Endodermal cell (in vitro differentiated cells): ENCODE data around the gene AGTRAP. TPM values are rescaled to one million over a fixed set of nuclear protein-coding genes. Genes with fewer than 3 reads are reported as not detected.

Experiments used
- DNase-seq: peaks from one replicate; pipeline ENCODE4 v3.0.0-alpha.2; 2017
- H3K27ac ChIP-seq: 2 replicates; pipeline ENCODE4 v1.5.1; 2013; ENCODE audit warnings: mild to moderate bottlenecking, low read depth, low read length, moderate library complexity
- H3K27me3 ChIP-seq: 2 replicates; pipeline ENCODE4 v1.6.1; 2013; ENCODE audit warnings: mild to moderate bottlenecking, low read length, moderate library complexity; ENCODE audit not compliant: insufficient read depth, control insufficient read depth, poor library complexity, severe bottlenecking
- H3K36me3 ChIP-seq: 2 replicates; pipeline ENCODE4 v1.7.0; 2013; ENCODE audit warnings: mild to moderate bottlenecking, low read length, moderate library complexity; ENCODE audit not compliant: control insufficient read depth, insufficient read depth
- H3K4me1 ChIP-seq: one replicate; pipeline ENCODE4 v1.7.0; 2013; ENCODE audit warnings: low read length; ENCODE audit not compliant: control insufficient read depth, insufficient read depth
- H3K4me3 ChIP-seq: 2 replicates; pipeline ENCODE4 v1.5.1; 2013; ENCODE audit warnings: mild to moderate bottlenecking, low read length, moderate library complexity
- H3K9ac ChIP-seq: 2 replicates; pipeline ENCODE4 v1.6.1; 2013; ENCODE audit warnings: mild to moderate bottlenecking, low read length, moderate library complexity; ENCODE audit not compliant: poor library complexity, severe bottlenecking; ENCODE audit errors: extremely low read depth
- H3K9me3 ChIP-seq: 2 replicates; pipeline ENCODE4 v1.6.1; 2013; ENCODE audit warnings: mild to moderate bottlenecking, low read length, moderate library complexity; ENCODE audit not compliant: control insufficient read depth
- H3K27ac Mint-ChIP-seq: 2 replicates; pipeline ENCODE4 v1.8.0; 2020; ENCODE audit warnings: mixed read lengths
- H3K27me3 Mint-ChIP-seq: 2 replicates; pipeline ENCODE4 v1.8.0; 2021; ENCODE audit warnings: mild to moderate bottlenecking, mixed read lengths; ENCODE audit not compliant: insufficient read depth
- H3K36me3 Mint-ChIP-seq: 2 replicates; pipeline ENCODE4 v1.8.0; 2020; ENCODE audit warnings: low read depth, mixed read lengths
- H3K4me1 Mint-ChIP-seq: 2 replicates; pipeline ENCODE4 v1.8.0; 2020; ENCODE audit warnings: mixed read lengths
- H3K4me3 Mint-ChIP-seq: 2 replicates; pipeline ENCODE4 v1.8.0; 2020; ENCODE audit warnings: mild to moderate bottlenecking, moderate library complexity, mixed read lengths
- H3K9me3 Mint-ChIP-seq: 2 replicates; pipeline ENCODE4 v1.8.0; 2020; ENCODE audit warnings: mild to moderate bottlenecking, mixed read lengths
- WGBS, 2 experiments: methylation state at CpG; one replicate each; pipeline versions ENCODE4 v1.1.5 to v1.1.7; 2013; ENCODE audit warnings: missing lambda C conversion rate in 2 of 2, mixed read lengths in 1 of 2; ENCODE audit not compliant: insufficient coverage in 1 of 2, insufficient read length in 1 of 2; 5-methylcytosine and 5-hydroxymethylcytosine counted together
- total RNA-seq, 2 donors: library from RNA; stranded (reverse); fragmentation: NEBNext Ultra II Directional in 1 of 2; extraction: Animal tissue kit (Norgen Biotek cat#: 25700) in 1 of 2; gene quantifications; 2 replicates in 1 of 2; 3 replicates in 1 of 2; pipeline ENCODE4 v1.2.1, GENCODE V29; 2021
- TF ChIP-seq, protein P1 (sequence below): fragments of 200-600 bp; sonication (generic); conservative IDR thresholded peaks from 2 replicates; pipeline ENCODE4 v1.5.0; 2021; ENCODE audit warnings: antibody characterized with exemption, mild to moderate bottlenecking

AGTRAP gene
- total RNA-seq, 2 donors from 2014 or later, result 71.3 to 81.2 TPM

DNA sequence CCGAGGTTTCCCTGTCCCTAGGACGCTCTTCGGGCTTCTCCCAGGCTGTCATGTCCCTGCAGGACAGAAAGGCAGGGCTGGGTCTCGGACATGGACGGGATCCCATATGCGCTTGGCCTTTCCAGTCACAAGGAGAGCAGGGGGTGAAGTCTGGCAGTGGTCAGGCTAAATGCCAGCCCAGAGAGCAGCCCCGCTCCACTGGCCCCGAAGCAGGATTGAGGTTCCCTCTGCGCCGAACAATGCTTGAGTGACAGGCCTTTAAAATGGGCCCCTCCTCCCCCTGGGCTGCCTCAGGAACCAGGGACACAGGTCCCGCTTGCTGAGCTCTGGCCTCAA is 31.8 kb upstream of the AGTRAP start:
- Histone ChIP-seq H3K4me1 (peaks cover 8% of the 10 kb centered on the region), H3K27me3 (no peaks in the 10 kb centered on the region), H3K4me3 (no peak overlapping the region), H3K9me3 (no peaks in the 10 kb centered on the region), H3K36me3 (no peaks in the 10 kb centered on the region), H3K9ac (no peak overlapping the region), H3K27ac (peak overlapping the region; percentile 76)
- WGBS, 2 experiments, result 63 to 71% methylated on average over 8 to 11 of the region's 11 CpGs
- TF ChIP-seq, protein P1, sequence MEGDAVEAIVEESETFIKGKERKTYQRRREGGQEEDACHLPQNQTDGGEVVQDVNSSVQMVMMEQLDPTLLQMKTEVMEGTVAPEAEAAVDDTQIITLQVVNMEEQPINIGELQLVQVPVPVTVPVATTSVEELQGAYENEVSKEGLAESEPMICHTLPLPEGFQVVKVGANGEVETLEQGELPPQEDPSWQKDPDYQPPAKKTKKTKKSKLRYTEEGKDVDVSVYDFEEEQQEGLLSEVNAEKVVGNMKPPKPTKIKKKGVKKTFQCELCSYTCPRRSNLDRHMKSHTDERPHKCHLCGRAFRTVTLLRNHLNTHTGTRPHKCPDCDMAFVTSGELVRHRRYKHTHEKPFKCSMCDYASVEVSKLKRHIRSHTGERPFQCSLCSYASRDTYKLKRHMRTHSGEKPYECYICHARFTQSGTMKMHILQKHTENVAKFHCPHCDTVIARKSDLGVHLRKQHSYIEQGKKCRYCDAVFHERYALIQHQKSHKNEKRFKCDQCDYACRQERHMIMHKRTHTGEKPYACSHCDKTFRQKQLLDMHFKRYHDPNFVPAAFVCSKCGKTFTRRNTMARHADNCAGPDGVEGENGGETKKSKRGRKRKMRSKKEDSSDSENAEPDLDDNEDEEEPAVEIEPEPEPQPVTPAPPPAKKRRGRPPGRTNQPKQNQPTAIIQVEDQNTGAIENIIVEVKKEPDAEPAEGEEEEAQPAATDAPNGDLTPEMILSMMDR, result no peak
- no peak overlapping the region for H3K4me3 Mint-ChIP-seq
- peak overlapping the region; percentile 48 for H3K27ac Mint-ChIP-seq
- H3K9me3 Mint-ChIP-seq, result no peaks in the 10 kb centered on the region
- no peaks in the 10 kb centered on the region for H3K27me3 Mint-ChIP-seq
- peak; percentile 68 for DNase-seq
- H3K36me3 Mint-ChIP-seq, result no peaks in the 10 kb centered on the region
- peaks cover 40% of the 10 kb centered on the region for H3K4me1 Mint-ChIP-seq

DNA sequence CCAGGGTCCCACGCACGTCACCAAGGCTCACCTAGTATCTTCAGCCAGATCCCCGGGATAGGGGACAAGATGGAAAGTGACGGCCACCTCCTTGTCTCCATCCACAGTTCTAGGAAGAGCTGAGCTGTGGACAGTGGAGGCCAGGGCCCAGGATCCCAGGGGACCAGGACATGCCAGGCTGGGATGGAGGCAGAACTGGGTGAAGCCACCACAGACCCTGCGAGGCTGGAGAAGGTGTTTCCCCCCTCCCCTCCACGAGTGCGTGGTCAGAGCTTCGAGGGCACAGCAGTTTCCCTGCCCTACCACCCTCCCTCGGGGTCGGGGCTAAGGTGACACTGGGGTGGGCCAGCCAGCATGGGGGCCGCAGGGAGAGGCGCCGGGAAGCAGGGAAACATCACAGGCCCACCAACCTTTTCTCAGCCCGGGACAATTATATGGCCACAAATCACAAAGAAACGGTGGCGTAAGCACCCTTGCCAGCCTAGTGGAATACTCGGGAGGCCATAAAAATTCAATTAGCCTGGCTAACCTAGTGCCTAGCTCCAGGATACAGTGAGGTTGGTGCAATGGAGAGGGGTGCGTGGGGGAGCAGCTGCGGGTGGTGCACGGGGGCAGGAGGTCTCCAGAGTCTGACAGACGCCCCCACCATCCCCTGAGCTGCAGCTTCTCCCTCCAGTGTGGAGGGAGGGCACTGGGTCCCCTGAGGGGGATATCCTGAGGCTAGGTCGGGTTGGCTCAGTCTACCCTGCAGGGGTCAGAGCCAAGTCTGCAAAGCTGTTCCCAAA is 31.1 kb upstream of the AGTRAP start:
- H3K27ac Mint-ChIP-seq, result no peak overlapping the region
- peaks cover 40% of the 10 kb centered on the region for H3K4me1 Mint-ChIP-seq

DNA sequence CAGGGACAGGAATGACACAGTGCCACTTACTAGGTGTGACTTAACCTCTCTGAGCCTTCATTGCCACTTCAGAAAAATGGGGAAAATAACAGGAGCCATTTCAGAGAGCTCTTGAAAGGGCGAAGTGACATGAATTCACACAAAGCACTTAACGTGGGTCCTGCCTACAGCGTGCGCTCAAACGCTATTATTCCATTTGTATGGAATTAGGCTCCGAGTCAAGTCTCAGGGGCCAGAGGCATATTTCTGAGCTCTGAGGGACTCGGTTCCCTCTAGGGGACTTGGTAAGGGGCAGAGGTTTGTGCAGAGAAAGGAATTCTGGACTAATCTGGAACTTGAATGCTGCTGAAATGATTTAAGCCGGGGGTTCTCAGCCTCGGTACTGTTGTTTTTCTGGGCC is 30.3 kb upstream of the AGTRAP start:
- Histone ChIP-seq H3K9me3 (no peaks in the 10 kb centered on the region), H3K4me3 (no peak overlapping the region), H3K36me3 (no peaks in the 10 kb centered on the region), H3K9ac (no peak overlapping the region), H3K27me3 (no peaks in the 10 kb centered on the region), H3K4me1 (peaks cover 8% of the 10 kb centered on the region), H3K27ac (peak overlapping the region; percentile 51)
- no peaks in the 10 kb centered on the region for H3K36me3 Mint-ChIP-seq
- 85 to 89% methylated on average over 9 of the region's 9 CpGs for WGBS, 2 experiments
- H3K27ac Mint-ChIP-seq, result peak overlapping the region; percentile 45
- TF ChIP-seq, protein P1, result no peak
- no peak for DNase-seq
- peaks cover 38% of the 10 kb centered on the region for H3K4me1 Mint-ChIP-seq
- H3K27me3 Mint-ChIP-seq, result no peaks in the 10 kb centered on the region
- no peaks in the 10 kb centered on the region for H3K9me3 Mint-ChIP-seq
- H3K4me3 Mint-ChIP-seq, result no peak overlapping the region

More for the DNA sequence above, 31.1 kb upstream of the AGTRAP start:
- H3K4me3 ChIP-seq, result no peak overlapping the region
- H3K9me3 ChIP-seq, result no peaks in the 10 kb centered on the region
- peak overlapping the region; percentile 51 for H3K27ac ChIP-seq
- no peak overlapping the region for H3K9ac ChIP-seq
- TF ChIP-seq, protein P1, result no peak
- Mint-ChIP-seq H3K27me3 (no peaks in the 10 kb centered on the region), H3K36me3 (no peaks in the 10 kb centered on the region), H3K4me3 (no peak overlapping the region), H3K9me3 (no peaks in the 10 kb centered on the region)
- peaks cover 8% of the 10 kb centered on the region for H3K4me1 ChIP-seq
- H3K36me3 ChIP-seq, result no peaks in the 10 kb centered on the region
- 75 to 79% methylated on average over 12 to 22 of the region's 22 CpGs for WGBS, 2 experiments
- H3K27me3 ChIP-seq, result no peaks in the 10 kb centered on the region
- DNase-seq, result no peak
